Left forelimb (tissue), 1 donor: ENCODE results near the gene NUDC.
"Not testable (repeated sequence)": the region's sequence is repeated elsewhere in the genome, so short reads cannot be mapped to it uniquely, and the experiment has no call there.

Source experiments
- DNase-seq: peaks from one replicate; pipeline ENCODE4 v3.0.0-alpha.2; 2018; ENCODE audit warnings: low spot score

Gene NUDC

GRCh38 chr1:26911399-26912146, 10.0 kb upstream of the NUDC start:
- DNase-seq: no peak

GRCh38 chr1:26912147-26912490, 9.4 kb upstream of the NUDC start:
- no peak for DNase-seq

- no peak for DNase-seq
Observed at GRCh38 chr1:26913389-26913753, 8.2 kb upstream of the NUDC start.

- DNase-seq: no peak
Observed at GRCh38 chr1:26913754-26914619, 7.6 kb upstream of the NUDC start, which contains the start of gene NR0B2. Gene NR0B2, minus strand, starts transcription at chr1:26913975. Its CDS starts 35 bp downstream, at chr1:26913940.

GRCh38 chr1:26915204-26915842, 6.2 kb upstream of the NUDC start:
- DNase-seq: no peak

- no peak for DNase-seq
Observed at GRCh38 chr1:26921126-26921539, 410 bp upstream of the NUDC start.

- DNase-seq: no peak
Observed at GRCh38 chr1:26922431-26922729, 837 bp downstream of the NUDC start.

GRCh38 chr1:26922901-26923300, 1.4 kb downstream of the NUDC start:
- no peak for DNase-seq

GRCh38 chr1:26923711-26924110, 2.2 kb downstream of the NUDC start:
- DNase-seq: no peak

- DNase-seq: no peak
Observed at GRCh38 chr1:26932531-26932930, 11.0 kb downstream of the NUDC start.

- no peak for DNase-seq
Observed at GRCh38 chr1:26936823-26937222, 15.3 kb downstream of the NUDC start.

GRCh38 chr1:26938004-26938658, 16.6 kb downstream of the NUDC start:
- DNase-seq: no peak

GRCh38 chr1:26938659-26939025, 17.1 kb downstream of the NUDC start:
- DNase-seq: no peak

- no peak for DNase-seq
Observed at GRCh38 chr1:26941311-26941710, 19.8 kb downstream of the NUDC start.

- no peak for DNase-seq
Observed at GRCh38 chr1:26942656-26943055, 21.1 kb downstream of the NUDC start.

- no peak for DNase-seq
Observed at GRCh38 chr1:26945138-26945537, 23.6 kb downstream of the NUDC start.

- no peak for DNase-seq
Observed at GRCh38 chr1:26945728-26946127, 24.2 kb downstream of the NUDC start.

- no peak for DNase-seq
Observed at GRCh38 chr1:26946270-26946669, 24.7 kb downstream of the NUDC start.

GRCh38 chr1:26948725-26949057, 27.1 kb downstream of the NUDC start:
- DNase-seq: not testable (repeated sequence)

- no peak for DNase-seq
Observed at GRCh38 chr1:26949266-26949925, 27.9 kb downstream of the NUDC start.

- DNase-seq: no peak
Observed at GRCh38 chr1:26949926-26950319, 28.4 kb downstream of the NUDC start.

- no peak for DNase-seq
Observed at GRCh38 chr1:26950602-26951001, 29.1 kb downstream of the NUDC start.
